Activated CD4-positive, CD25-positive, alpha-beta regulatory T cell treated with anti-CD3 and anti-CD28 coated beads, Interleukin-2, amount 50 U/mL, for 24 hours (primary cell): Measurements from ENCODE around the gene METTL24.
A peak's percentile ranks its signal among the peaks of the same experiment; 100 is the strongest.
"Not testable (repeated sequence)": the region's sequence is repeated elsewhere in the genome, so short reads cannot be mapped to it uniquely, and the experiment has no call there.

Experiments
- ATAC-seq, 2 donors: fragments of 150-1000 bp; cut with Tn5 transposase; one replicate each; pipeline ENCODE4 v1.10.0; 2021; ENCODE audit warnings: mild to moderate bottlenecking in 1 of 2, moderate library complexity in 1 of 2

The METTL24 gene

GRCh38 chr6:110309432-110309831 is 48.7 kb downstream of the METTL24 start:
- not testable (repeated sequence) for ATAC-seq

DNA sequence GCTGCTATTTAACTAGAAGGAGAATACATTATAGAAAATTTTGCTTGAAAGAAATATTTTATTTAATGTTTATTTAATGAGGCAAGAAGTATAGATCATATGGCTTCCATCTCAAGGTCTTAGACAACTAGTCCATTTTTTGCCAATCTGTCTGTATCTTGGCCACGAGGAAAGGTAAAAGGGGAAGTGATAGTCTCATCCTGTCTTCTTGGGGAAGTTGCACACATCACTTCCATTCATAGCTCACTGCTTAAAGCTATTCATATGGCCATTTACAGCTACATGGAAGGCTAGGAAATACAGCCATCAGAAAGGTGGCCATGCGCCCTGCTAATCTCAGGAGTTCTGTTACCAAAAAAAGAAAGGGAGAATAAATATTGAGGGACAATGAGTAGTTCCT is 50.8 kb downstream of the METTL24 start:
- ATAC-seq, result no peak

- ATAC-seq, result not testable (repeated sequence)
These were observed 52.3 kb downstream of the METTL24 start for GRCh38 chr6:110305832-110306231.

- ATAC-seq, result not testable (repeated sequence)
These were observed 54.5 kb downstream of the METTL24 start for GRCh38 chr6:110303692-110304091.

DNA sequence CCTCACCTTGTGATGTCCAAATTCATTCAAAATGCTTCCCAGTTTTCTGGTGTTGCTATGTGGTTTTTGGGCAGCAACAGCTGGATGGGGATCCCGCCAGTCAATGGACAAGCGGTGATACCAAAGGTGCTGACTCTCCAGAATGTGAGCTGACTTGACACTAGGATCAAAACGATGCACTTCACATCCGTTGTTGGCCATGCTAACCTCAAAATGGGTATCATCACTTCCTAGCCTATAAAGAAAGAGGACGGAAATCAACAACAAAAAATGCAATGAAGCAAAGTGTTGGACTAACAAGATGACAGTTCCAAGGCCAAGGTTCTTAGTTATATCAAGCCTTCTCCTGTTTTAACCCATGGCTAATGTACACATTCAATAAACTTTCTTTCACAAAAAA is 59.2 kb downstream of the METTL24 start:
- no peak for ATAC-seq

- no peak for ATAC-seq
These were observed 59.7 kb downstream of the METTL24 start for GRCh38 chr6:110298411-110298810.

DNA sequence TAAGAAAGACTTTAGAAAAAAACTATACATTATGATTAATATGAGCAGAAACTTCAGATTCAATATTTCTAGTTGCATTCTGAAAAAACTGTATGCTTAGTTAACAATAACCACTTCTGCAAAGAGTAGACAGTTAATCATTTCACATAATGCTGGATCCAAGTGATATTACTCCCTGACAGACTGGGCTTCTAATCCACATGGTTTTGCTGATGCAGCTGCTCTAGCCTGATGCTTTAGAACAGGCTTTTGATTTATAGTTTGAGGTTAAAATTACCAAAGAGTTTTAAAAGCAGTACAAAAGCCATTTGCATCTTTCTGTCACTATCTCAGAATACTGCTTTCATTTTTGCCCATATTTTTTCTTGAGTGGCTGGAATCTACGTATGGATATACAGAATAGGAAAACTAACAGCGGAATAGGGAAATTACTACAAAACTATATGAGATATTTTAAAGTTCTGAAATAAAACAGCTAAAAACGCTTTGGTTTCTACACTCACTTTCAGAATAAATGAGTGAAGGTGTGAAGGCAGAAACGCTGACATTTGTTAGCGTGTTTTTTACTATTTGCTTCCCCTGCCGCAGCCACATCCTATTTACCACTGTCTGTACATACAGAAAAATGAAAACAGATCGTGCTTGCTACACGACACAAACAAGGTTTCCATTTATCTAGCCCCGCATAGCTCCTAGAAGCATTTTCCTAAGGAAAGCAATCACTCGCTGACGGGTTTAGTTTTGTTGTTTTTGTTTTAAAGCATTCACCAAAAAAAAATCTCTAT is 61.7 kb downstream of the METTL24 start:
- ATAC-seq, result peak in 1 of 2 donors; percentile 24

- ATAC-seq, result no peak
These were observed 62.5 kb downstream of the METTL24 start for GRCh38 chr6:110295451-110296165.

GRCh38 chr6:110287462-110288341 is 70.4 kb downstream of the METTL24 start:
- no peak for ATAC-seq

DNA sequence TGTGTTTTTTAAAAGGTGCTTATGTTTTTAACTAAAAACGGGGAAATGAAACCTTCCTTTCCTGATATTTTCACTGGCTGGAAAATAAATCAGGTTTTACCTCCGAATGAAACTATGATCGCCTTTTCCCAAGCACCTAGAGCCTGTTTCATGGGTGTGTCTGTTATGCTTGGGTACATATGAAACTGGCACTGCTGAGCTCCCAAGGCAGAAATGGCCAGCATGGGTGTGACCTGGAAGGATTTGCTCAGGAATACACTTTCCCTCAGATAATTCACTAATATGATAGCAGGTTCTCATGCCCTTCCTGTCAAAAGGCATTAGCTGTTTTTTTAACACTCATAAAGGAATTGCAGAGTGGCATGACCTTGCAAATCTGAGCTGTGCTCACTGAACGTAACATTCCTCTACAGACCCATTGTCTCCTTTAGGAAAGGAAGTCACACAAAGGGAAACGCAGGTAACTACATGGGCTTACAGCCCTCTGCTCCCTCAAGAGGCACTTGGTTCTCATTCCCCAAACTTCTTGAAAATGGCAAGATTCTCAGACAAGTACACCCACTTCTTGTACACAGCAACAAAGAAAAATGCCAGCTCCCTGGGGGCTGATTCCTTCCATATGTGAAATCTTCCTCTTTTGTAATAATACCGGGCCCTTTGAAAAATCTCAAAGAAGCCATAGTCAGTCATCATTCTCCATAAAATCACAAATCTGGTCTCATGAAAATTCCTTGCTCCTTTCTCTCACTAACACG is 72.7 kb downstream of the METTL24 start:
- no peak for ATAC-seq

DNA sequence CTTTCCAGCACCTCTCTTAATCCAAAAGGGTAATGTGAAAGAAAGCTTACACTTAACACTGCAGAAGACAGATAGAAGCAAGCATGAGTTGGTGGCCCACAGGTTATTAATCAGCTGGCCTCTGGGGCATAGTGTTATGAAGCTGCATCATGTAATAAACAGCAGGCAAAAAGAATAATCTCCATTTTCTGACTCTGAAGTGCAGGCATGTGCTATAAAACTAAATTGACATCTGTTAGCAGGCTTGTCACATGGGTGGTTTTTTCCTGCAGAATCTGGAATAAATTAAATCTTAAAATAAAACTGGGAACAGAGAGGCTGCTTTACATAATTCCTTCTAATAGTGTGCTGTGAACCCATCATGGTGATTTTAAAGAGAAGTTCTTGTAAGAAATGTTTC is 73.3 kb downstream of the METTL24 start:
- no peak for ATAC-seq

- no peak for ATAC-seq
These were observed 74.5 kb downstream of the METTL24 start for GRCh38 chr6:110283657-110284056.

- ATAC-seq, result no peak
These were observed 75.7 kb downstream of the METTL24 start for GRCh38 chr6:110282412-110282811.

GRCh38 chr6:110277100-110277665 is 81.0 kb downstream of the METTL24 start:
- no peak for ATAC-seq

GRCh38 chr6:110272781-110273180 is 85.4 kb downstream of the METTL24 start:
- not testable (repeated sequence) for ATAC-seq

DNA sequence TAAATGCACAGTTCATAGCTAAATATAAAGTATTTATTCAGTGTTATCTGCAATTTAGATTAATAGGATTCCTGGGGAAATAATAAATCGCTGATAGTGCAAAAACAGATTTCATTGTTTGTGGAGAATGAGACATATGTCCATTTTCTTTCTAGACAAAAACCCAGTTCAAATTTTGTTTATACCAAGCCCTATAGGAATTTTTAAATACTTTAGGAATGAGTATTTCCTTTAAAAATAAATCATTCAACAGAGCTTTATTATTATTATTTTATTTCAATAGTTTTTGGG is 86.5 kb downstream of the METTL24 start:
- ATAC-seq, result no peak

DNA sequence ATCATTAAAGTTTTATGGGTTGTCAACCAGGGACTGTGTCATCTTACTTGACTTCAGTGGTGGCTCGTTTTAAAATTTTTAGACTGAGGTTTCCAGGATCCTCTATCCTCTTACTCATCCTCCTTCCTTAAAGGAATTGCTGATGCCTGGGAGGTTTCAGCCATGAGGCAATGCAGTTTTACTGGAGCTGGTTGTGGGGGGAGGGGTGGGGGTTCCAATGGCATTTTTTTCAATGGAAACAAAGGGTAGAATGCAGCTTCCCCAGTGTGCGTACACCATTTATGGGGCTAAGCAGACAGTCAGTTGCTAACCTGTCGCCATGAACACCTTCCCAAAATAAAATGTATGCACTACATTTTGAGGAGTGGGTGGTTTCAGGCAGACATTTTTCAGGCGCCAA is 88.0 kb downstream of the METTL24 start:
- ATAC-seq, result no peak

DNA sequence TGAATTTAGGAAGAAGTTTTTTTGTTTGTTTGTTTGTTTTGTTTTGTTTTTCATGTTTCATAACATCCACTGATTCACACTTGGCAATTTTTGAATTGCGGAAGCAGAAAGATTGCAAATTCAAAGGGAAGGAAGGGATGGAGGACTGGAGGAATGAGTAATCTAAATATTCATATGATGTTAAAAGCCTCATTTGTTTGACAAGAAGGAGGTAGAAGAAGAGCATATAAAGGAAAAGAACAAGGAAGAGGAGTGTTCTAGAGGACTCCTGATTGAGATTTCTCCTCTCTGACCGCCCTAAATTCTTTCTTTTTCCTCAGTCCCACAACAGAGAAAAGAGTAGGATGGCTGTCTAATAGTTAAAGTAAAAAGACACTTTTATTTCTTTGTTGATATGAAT is 88.5 kb downstream of the METTL24 start:
- no peak for ATAC-seq

- ATAC-seq, result no peak
These were observed 91.2 kb downstream of the METTL24 start for GRCh38 chr6:110266996-110267395.

- no peak for ATAC-seq
These were observed 92.9 kb downstream of the METTL24 start for GRCh38 chr6:110265273-110265672.

- no peak for ATAC-seq
These were observed 101.8 kb downstream of the METTL24 start for GRCh38 chr6:110256366-110256765.

DNA sequence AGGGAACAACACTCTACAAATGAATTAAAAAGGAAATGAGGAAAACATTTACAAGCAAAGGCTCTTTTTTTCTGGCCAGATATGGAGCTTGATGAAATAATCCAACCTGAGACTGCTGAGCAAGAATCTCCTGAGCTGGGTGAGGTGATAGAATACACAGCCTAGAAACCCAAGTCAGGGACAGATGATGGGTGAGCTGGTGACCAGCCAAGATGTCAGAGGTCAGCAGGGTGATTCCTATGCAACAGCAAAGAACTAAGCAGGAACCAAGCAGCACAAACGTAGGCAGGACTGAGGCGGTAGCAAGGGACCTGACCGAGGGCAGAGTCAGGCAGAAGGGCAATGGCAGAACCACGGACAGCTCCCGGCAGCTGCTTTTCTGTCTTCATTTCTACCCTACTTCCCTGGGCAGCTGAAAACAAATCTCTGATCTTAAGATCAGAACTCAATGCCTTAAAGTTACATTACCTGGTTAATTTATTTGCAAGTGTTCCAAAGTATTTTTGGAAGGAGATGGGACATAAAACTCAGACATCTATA is 102.9 kb downstream of the METTL24 start:
- no peak for ATAC-seq
